ENCODE results near the gene EXOC4.

EXOC4 gene

DNA sequence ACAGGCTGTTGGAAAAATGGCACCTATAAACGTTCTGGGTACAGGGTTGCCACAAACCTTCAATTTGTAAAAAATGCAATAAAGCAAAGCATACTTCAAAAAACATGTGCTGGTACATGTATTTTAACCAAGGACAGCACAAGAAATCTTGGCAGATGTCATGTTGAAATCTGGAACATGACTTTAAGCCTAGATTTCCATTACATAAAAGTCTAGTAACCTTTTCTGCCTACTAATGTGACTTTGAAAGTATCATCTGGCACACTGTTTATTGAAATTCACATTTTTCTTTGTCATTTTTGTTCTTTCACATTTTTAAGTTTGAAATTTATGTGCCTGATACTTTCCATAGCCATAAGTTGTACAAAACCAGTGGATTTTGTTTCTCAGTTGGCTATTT lies 296.8 kb downstream of the EXOC4 start:
- Histone ChIP-seq H3K36me3 (ENCODE audit: control insufficient read depth in 2 of 2, insufficient read depth in 1 of 2, low read length in 2 of 2) (no peaks in the 10 kb centered on the region), H3K4me1 (ENCODE audit: control insufficient read depth, insufficient read depth, low read length) (peaks cover 9% of the 10 kb centered on the region), H3K9me3 (ENCODE audit: control insufficient read depth, insufficient read depth, low read depth, low read length) (no peaks in the 10 kb centered on the region), H3K4me3 (ENCODE audit: low read depth, low read length) (no peak overlapping the region), H3K27ac (ENCODE audit: extremely low read depth, low read depth, low read length) (no peak overlapping the region)
- ChIA-PET POLR2A (no interaction called here), CTCF (no interaction called here)
- TF ChIP-seq ZNF521 (tag by site-specific recombination; IDR thresholded peaks at IDR 0.05) (no peak), ZNF473 (tag by site-specific recombination; IDR thresholded peaks at IDR 0.05) (no peak), OVOL3 (tag by site-specific recombination; IDR thresholded peaks at IDR 0.05) (no peak), HOXC10 (CRISPR knock-in tag; IDR thresholded peaks at IDR 0.05) (no peak), ZNF184 (tag by site-specific recombination; IDR thresholded peaks at IDR 0.05) (no peak), ZBTB8A (tag by site-specific recombination; IDR thresholded peaks at IDR 0.05) (no peak), ZNF768 (tag by site-specific recombination; IDR thresholded peaks at IDR 0.05) (no peak), ZNF266 (tag by site-specific recombination; IDR thresholded peaks at IDR 0.05; ENCODE audit: low read depth) (no peak), WT1 (tag by site-specific recombination; IDR thresholded peaks at IDR 0.05) (no peak), ZNF302 (tag by site-specific recombination; IDR thresholded peaks at IDR 0.05; ENCODE audit: low read depth) (no peak), MZF1 (tag by site-specific recombination; IDR thresholded peaks at IDR 0.05; ENCODE audit: borderline replicate concordance) (no peak), ZNF843 (tag by site-specific recombination; IDR thresholded peaks at IDR 0.05) (no peak), YY1 (tag by site-specific recombination; IDR thresholded peaks at IDR 0.05) (no peak), KLF10 (tag by site-specific recombination; IDR thresholded peaks at IDR 0.05) (no peak), GLIS1 (tag by site-specific recombination; IDR thresholded peaks at IDR 0.05) (no peak)
- TF ChIP-seq, protein P1, sequence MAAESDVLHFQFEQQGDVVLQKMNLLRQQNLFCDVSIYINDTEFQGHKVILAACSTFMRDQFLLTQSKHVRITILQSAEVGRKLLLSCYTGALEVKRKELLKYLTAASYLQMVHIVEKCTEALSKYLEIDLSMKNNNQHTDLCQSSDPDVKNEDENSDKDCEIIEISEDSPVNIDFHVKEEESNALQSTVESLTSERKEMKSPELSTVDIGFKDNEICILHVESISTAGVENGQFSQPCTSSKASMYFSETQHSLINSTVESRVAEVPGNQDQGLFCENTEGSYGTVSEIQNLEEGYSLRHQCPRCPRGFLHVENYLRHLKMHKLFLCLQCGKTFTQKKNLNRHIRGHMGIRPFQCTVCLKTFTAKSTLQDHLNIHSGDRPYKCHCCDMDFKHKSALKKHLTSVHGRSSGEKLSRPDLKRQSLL (tag by site-specific recombination; IDR thresholded peaks at IDR 0.05): no peak
- TF ChIP-seq, protein P2, sequence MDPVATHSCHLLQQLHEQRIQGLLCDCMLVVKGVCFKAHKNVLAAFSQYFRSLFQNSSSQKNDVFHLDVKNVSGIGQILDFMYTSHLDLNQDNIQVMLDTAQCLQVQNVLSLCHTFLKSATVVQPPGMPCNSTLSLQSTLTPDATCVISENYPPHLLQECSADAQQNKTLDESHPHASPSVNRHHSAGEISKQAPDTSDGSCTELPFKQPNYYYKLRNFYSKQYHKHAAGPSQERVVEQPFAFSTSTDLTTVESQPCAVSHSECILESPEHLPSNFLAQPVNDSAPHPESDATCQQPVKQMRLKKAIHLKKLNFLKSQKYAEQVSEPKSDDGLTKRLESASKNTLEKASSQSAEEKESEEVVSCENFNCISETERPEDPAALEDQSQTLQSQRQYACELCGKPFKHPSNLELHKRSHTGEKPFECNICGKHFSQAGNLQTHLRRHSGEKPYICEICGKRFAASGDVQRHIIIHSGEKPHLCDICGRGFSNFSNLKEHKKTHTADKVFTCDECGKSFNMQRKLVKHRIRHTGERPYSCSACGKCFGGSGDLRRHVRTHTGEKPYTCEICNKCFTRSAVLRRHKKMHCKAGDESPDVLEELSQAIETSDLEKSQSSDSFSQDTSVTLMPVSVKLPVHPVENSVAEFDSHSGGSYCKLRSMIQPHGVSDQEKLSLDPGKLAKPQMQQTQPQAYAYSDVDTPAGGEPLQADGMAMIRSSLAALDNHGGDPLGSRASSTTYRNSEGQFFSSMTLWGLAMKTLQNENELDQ (tag by site-specific recombination; IDR thresholded peaks at IDR 0.05; ENCODE audit: low read depth): no peak
- TF ChIP-seq, protein P3, sequence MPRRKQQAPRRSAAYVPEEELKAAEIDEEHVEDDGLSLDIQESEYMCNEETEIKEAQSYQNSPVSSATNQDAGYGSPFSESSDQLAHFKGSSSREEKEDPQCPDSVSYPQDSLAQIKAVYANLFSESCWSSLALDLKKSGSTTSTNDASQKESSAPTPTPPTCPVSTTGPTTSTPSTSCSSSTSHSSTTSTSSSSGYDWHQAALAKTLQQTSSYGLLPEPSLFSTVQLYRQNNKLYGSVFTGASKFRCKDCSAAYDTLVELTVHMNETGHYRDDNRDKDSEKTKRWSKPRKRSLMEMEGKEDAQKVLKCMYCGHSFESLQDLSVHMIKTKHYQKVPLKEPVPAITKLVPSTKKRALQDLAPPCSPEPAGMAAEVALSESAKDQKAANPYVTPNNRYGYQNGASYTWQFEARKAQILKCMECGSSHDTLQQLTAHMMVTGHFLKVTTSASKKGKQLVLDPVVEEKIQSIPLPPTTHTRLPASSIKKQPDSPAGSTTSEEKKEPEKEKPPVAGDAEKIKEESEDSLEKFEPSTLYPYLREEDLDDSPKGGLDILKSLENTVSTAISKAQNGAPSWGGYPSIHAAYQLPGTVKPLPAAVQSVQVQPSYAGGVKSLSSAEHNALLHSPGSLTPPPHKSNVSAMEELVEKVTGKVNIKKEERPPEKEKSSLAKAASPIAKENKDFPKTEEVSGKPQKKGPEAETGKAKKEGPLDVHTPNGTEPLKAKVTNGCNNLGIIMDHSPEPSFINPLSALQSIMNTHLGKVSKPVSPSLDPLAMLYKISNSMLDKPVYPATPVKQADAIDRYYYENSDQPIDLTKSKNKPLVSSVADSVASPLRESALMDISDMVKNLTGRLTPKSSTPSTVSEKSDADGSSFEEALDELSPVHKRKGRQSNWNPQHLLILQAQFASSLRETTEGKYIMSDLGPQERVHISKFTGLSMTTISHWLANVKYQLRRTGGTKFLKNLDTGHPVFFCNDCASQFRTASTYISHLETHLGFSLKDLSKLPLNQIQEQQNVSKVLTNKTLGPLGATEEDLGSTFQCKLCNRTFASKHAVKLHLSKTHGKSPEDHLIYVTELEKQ (tag by site-specific recombination; IDR thresholded peaks at IDR 0.05; ENCODE audit: borderline replicate concordance): no peak

DNA sequence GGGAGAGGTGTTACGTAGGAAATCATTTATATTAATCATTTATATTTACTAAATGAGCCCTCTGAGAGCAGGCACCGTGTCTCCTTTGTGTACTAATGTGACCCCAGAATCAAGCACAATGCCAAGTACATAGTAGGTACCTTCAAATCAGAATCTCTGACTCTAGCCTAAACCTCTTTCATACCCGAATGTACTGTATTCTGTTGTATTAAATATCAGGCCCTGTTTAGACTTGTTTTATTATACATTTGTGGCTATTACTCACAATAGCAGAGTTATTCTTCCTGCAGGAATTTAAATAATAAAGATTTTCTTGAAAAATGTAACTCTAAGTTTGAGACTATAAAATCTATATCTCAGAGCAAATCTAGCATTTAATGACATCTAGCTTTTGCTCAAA lies 297.3 kb downstream of the EXOC4 start:
- ChIA-PET CTCF (interaction anchor here (0.7 kb wide), 1 partner anchor 26 kb away, joined by 4 read pairs; no protein-coding TSS in a partner anchor), POLR2A (no interaction called here)
- Histone ChIP-seq H3K27ac (ENCODE audit: extremely low read depth, low read depth, low read length) (no peak overlapping the region), H3K4me1 (ENCODE audit: control insufficient read depth, insufficient read depth, low read length) (peaks cover 9% of the 10 kb centered on the region), H3K36me3 (ENCODE audit: control insufficient read depth in 2 of 2, insufficient read depth in 1 of 2, low read length in 2 of 2) (no peaks in the 10 kb centered on the region), H3K4me3 (ENCODE audit: low read depth, low read length) (no peak overlapping the region), H3K9me3 (ENCODE audit: control insufficient read depth, insufficient read depth, low read depth, low read length) (no peaks in the 10 kb centered on the region)
- TF ChIP-seq ZNF426 (tag by site-specific recombination; IDR thresholded peaks at IDR 0.05): no peak
- no peak for TF ChIP-seq ZSCAN16 (tag by site-specific recombination; IDR thresholded peaks at IDR 0.05)
- no peak for TF ChIP-seq ZNF341 (tag by site-specific recombination; IDR thresholded peaks at IDR 0.05; ENCODE audit: low read depth)
- no peak for TF ChIP-seq ZNF239 (tag by site-specific recombination; IDR thresholded peaks at IDR 0.05)
- TF ChIP-seq ZNF555 (tag by site-specific recombination; conservative IDR thresholded peaks at IDR 0.05): no peak
